NCI-H1417 treated with DMSO at 0.1 percent for 48 hours (cell line): ENCODE data around the gene TCHP.
"Not testable (repeated sequence)": the region's sequence is repeated elsewhere in the genome, so short reads cannot be mapped to it uniquely, and the experiment has no call there.

Experiments used
- DNase-seq: peaks from one replicate; lab custom pipeline; 2025; lab: John Stamatoyannopoulos, UW

TCHP gene

DNA sequence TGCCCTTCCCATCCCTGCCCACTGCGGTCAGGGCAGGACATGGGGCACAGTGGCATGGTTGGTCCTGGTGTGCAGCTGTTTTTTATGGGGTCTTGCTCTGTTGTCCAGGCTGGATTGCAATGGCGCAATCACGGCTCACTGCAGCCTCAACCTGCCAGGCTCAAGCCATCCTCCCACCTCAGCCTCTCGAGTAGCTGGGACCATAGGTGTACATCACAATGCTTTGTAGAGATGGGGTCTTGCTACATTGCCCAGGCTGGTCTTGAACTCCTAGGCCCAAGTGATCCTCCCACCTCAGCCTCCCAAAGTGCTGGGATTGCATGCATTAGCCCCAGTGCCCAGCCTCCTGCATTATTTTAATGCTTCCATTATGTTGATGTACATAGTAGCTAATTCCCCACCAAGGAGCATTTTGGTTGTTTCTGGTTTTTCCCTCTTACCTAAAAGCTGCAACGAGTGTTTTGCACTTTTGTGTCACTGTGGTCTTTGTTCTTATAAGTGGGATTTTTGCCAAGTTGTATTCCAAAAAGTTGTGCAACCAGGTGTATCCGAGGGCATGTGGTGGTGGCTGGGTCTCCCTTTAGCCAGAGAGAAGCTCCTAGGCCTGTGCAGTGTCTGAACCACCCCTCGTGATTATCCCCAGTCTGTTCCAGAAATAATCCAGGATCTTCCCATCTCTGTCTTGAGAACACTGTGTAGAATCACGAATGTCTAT lies 10.3 kb downstream of the TCHP start:
- no peak for DNase-seq

DNA sequence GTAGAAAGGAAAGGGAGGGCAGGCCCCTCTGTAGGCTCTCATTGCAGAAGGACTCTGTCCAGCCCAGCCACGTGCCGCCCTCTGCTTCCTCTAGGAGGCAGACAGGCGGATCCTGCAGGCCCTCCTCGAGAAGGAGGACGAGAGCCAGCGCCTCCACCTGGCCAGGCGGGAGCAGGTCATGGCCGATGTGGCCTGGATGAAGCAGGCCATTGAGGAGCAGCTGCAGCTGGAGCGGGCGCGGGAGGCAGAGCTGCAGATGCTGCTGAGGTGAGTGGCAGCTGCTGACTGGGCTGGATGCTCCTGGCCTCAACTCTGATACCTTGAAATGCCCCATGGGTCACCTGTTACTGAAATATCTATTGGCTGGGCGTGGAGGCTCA lies 10.9 kb downstream of the TCHP start:
- DNase-seq = no peak

DNA sequence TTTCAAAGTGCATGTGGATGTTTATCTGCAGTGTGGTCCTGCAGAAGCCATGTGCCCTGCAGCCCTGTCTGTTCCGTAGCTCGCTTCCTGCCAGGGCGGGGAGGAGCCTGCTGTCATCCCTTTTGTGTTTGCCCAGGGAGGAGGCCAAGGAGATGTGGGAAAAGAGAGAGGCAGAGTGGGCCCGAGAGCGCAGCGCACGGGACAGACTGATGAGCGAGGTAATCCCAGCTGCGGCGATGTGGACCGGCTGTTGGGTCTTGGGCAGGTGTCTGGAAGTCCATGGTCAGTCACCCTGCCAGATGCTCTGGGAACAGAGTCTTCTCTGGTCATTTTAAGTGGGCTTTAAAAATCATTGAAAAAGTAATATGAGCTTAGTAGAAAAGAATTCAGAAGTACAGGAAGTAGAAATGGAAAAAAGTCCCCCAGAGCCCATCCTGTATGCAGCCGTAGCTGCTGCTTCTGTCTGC lies 12.8 kb downstream of the TCHP start:
- no peak for DNase-seq

DNA sequence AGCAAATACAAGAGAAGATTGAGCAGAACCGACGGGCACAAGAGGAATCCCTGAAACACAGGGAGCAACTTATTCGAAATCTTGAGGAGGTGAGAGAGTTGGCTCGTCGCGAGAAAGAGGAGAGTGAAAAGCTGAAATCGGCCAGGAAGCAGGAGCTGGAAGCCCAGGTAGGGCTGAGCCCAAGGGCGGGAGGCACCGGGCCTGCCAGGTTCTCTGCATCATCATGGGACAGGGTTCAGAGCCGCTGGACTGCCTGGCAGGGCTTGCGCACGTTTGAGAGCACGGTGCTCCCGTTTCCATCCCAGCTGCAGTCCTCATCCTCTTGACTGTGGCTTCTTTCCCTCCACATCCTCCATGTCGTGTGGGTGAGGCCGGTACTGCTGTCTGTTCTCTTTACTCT lies 14.4 kb downstream of the TCHP start:
- no peak for DNase-seq

DNA sequence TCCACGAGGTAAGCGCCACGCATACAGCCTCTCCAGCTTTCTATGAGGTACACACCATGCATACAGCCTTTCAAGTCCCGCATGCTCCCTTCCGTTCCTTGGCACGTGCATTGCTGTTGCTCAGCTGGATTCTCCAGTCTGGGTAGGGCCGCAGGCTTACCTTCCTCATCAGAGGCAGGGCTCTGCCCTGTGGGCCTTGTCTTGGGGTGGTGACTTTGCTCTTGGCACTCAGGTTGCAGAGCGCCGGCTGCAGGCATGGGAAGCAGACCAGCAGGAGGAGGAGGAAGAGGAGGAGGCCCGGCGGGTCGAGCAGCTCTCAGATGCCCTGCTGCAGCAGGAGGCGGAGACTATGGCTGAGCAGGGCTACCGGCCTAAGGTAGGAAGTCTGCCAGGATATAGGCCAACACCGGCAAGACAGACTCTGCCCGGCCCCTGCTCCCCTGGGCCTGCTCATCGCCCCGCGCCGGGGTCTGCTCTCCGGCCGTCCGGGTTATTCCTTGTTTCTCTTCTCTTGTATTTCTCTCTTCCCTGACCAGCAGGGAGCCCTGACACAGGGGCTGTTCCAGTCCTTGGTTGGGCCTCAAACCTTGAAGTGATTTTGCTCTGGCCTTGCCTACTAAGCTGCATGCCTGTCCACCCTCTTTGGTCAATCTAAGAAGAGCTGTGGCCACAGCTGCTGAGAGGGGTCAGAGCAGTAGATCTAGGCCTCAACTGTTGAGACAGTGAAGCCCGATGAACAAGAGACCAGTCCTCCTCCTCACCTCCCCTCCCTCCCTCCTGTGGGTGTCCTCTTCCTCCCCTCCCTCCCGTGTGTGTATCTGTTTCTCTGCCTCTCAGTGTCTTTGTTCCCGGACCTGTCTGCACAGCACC lies 15.3 kb downstream of the TCHP start:
- no peak for DNase-seq

DNA sequence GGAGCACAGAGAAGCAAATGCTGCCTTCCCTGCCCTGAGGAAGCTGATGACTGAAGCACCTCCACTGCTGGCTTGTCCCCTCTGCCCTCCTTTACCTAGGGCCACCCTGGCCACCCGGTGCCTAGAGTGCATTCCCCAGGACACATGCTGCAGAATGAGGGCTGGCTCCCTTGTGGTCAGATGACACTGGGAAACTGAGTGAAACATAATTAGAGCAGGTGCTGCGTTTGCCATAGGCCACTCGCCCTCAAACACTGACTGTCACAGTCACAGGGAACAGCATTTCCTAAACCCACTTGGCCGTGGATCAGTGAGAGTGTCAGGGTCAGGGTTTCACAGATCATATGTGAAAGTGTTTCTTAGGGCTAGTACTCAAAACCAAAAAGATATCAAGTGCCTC lies 16.0 kb downstream of the TCHP start:
- no peak for DNase-seq

DNA sequence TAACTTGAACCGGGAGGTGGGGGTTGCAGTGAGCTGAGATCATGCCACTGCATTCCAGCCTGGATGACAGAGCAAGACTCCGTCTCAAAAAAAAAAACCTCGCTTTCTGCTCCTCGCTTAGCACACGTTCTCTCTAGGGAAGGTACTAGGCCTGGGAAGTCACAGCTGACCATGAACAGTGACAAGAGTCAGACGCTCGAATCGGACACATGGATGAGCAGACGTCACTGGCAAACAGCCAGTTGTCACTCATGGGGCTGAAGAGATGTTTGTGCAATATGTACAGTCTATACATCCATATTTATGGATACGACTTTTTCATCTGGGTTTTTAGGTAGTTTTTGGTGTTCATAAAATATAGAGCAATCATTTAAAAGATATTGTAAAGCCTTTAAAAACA lies 19.4 kb downstream of the TCHP start:
- no peak for DNase-seq

DNA sequence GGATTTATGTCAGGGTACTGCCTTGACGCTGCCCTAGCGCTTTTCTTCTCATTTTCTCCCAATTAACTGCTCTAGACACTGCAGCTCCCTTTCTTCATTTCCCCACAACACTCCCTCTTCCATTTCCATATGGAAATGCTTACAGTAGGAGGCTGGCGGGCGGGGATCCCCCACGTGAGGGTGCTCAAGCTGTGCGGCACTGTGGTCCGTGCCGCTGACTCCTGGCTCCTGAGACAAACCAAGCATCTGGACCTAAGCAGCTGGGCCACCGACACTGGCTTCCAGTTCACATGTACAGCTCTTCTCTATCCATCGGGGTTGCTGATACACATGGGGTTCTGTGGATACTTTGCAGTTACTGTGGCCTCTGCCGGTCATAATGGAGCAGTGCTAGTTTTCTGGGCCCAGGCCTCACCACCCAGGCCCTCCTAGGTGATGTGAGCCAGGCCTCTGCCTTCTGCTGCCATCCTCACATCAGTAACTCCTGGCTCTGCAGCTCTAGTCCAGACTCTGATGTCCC lies 20.2 kb downstream of the TCHP start:
- DNase-seq = no peak

DNA sequence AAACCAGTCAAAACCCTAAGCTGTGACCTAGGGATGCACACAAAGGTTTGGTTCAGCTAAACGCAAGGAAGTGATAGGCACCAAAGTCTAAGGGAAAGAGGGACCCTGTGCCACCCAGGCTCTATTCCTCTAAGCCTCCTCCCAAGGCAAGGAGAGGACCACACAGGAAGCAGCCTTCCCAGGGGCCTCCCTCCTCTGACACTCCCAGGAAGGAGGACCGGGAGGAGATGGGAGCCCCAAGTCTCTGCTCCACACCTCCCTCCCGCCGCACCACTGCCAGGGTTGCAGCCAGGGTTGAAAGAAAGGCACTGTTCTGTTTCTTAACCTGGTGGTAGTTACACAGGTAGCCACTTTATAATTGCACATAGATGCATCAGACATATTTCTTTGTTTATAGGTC lies 21.9 kb downstream of the TCHP start:
- DNase-seq = no peak

DNA sequence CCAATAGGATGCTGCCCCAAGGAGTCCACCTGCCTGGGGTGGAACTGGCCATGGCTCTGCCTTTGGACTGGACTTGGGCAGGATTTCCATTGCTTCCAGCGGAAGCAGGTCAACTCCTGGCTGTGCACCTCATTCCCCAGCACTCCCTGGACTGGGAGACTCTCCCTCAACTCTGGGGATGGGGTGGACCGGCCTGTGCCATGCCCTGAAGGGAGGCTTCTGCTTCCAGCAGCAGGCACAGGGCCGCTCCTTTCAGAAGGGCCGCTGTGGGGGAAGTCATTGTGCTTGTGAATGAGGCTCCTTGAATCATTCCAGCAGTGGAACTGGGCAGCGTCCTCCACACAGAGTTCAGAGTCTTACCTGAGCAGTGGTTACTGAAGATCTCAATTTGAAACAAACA lies 23.0 kb downstream of the TCHP start:
- no peak for DNase-seq

DNA sequence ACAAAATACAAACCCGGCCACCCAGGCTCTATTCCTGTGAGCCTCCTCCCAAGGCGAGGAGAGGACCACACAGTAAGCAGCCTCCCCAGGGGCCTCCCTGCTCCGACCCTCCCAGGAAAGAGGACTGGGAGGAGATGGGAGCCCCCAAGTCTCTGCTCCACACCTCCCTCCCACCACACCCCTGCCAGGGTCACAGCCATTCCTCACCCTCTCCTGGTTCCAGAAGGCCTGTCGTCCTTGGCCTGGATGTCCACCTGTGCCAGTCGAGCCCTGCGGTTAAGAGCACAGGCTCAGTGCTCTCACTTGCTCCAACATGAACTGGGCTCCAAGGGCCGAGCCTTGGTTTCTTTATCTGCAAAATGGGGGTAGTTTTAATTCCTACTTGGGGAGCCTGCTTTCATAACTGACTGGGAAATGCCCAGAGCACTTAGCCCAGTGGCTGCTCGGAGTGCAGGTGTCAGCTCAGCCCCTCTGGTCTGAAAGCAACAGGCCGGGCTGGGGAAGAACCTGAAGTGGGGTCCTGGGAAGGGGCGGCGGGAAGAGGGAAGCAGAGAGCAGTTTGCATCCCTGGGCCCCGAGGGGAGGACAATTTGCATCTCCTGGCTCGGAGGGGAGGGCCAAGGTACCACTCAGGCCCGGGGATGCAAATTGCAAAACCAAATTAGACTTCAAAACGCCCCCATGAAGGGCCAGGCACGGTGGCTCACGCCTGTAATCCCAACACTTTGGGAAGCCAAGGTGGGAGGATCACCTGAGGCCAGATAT lies 23.6 kb downstream of the TCHP start:
- no peak for DNase-seq

DNA sequence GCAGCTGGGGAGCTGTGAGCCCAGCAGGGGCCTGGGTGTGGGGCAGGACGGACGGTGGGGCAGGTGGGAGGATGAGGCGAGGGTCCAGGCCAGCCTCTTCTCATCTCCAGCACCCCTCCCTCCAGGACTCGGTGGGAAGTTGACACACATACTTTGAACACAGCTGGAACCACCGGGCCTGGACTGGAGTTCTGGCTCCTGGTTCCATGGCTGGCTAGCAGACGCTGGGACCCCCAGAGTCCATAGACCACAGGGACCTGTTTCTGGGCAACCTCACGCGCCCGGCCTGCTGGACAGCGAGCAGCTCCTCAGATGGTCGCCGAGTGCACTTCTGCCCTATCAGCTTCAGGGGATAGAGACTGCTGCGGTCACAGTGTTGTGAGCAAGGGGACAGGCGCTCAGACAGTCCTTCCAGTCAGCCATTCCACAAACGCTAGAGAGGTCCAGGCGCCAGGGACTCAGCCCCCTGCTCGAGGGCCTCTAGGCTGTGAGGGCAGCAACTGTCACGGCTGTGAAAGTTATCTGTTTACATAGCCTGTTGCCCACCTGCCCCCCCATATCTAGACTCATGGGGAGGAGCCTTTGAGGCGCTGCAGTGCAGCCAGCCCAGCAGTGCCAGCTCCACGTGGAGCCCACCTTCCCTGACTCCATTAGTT lies 25.2 kb downstream of the TCHP start:
- DNase-seq = no peak

DNA sequence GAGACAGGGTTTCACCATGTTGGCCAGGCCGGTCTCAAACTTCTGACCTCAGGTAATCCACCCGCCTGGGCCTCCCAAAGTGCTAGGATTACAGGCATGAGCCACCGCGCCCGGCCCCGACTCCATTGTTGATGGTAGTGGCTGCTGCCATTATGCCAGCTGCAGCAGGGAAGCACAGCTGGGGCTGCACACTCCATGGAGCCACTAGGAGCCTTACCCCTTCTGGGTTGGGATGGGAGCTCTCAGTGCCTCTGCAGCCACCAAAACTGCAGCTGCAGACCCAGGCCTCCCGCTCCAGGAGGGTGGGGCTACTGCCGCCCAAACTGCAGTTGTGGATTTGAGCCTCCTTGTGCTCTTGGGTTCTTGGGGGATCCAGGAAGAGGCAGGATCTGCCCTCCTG lies 25.9 kb downstream of the TCHP start:
- DNase-seq = no peak

DNA sequence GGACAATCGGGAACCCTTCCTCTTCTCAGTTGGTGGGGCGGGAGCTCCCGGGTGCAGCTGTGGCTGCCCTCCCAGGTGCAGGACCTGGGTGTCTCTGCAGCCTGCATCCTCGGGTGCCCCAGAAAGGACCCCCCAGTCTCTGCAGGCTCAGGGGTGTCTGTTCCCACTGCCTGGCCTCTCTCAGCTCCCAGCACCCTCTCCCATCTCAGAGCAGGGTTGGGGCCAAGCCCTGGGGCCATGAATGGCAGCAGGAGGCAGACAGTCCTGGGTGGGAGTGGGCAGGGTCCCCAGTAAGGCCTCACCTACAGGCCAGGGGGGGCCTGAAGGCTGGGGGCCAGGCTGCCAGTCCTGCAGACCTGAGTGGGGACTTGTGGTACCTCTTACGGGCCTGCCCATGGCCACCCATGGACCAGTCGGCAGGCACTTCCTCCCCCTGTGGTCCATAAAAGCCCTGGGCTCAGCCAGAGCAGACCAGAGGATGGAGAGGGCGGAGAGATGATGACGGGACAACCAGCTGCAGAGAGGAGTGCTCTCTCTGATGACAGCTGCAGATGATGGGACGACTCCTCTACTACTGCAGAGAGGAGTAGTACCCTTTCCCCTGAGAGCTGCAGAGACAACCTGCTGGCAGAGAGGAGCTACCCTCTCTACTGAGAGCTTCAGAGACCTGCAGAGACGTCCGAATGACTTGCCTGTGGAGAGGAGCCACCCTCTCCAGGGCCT lies 26.6 kb downstream of the TCHP start:
- no peak for DNase-seq

DNA sequence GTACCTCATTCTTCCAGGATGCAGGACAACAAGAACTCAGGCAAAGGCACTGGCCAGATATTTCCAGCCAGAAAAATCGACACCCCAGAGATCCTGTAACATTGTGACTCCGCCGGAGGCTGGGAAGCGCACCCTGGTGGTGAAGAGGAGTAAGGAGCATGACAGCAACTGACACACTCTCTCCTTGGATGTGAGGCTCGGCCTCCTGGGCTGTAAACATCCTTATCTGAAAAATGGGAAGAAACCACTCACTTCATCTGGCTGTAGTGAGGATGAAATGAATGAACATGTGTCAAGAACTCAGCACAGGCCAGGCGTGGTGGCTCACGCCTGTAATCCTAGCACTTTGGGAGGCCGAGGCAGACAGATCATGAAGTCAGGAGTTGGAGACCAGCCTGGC lies 27.5 kb downstream of the TCHP start:
- DNase-seq = no peak

DNA sequence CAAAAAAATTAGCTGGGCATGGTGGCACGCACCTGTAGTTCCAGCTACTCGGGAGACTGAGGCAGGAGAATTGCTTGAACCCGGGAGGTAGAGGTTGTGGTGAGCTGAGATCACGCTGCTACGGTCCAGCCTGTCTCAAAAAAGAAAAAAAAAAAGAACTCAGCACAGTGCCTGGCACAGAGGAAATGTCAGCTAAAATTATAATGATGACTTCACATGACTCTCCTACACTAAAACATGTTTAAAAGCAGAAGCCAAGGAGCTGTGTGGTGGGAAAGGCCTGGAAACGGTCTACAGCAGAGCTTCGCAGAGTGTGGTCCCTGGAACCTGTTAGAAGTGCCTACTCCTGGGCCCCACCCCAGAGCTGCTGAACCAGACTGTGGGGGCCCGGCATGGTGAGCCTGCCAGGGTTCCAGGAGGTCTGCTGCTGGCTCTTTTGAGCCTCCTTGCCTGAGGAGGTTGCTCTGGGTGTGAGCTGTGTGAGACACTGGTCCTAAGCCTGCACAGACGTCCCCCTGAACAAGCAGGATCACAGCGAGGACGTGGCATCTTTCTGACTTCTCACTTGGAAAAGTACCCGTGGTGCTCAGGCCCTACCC lies 28.1 kb downstream of the TCHP start:
- DNase-seq = no peak

DNA sequence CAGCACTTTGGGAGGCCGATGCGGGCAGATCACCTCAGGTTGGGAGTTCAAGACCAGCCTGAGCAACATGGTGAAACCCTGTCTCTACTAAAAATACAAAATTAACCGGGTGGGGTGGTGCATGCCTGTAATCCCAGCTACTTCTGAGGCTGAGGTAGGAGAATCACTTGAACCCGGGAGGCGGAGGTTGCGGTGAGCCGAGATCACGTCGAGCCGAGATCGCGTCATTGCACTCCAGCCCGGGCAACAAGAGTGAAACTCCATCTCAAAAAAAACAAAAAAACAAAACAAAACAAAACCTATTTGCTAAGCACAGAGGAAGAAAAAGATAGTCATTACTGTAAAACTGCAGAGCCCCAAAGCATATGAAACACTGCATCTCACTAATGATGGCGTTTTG lies 29.3 kb downstream of the TCHP start:
- DNase-seq = not testable (repeated sequence)

DNA sequence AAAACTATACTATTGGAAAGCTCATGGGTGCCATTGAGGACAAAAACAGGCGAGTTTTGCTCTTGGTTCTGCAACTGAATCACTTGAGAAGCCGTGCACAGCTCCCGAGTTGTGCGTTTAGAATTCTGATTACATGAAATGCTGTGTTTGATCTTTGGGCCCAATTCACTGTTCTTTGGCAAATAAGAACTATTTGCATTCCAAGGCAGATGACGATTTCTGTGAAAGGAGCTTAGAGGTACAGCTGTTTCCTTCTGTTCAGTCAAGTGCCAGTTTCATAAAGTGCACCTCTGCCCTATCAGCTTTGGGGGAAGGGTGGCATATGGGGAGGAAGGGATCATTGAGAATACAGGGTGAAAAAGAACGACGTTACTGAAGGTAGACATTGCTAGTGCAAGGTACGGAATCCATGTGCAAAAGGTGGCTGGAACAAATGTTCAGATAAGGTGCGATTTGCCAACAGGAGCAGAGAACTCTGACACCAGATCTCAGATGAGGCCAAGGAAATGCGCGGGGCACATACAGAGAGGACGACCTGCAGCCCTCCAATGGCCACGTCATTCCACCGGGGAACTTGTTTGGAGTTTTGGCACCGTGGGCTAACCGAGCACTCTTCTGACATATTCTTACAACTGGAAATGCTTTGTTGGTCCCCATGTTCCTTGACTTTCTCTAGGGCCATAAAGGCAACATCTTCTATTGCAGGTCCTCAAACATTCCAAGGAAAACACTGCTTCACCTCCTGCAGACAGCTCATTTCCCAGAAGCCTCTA lies 30.1 kb downstream of the TCHP start:
- DNase-seq = no peak

DNA sequence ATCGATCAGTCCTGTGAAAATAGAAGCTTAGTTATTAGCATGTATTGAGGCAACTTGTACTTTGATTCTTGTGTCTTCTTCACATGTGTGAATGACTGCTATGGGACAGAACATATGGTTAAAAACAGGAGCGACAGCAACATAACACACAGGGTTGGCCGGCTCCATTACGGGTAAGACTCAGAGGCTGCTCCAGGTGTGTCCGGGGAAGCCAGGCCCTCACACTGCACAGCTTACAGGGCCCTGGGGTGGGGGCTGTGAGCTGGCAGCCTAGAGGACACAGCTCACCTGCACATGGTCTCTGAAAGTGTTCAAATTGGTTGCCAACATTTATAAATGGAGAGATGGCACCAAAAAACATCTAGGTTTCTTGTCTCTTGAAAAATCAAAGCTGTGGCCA lies 31.1 kb downstream of the TCHP start:
- DNase-seq = no peak

DNA sequence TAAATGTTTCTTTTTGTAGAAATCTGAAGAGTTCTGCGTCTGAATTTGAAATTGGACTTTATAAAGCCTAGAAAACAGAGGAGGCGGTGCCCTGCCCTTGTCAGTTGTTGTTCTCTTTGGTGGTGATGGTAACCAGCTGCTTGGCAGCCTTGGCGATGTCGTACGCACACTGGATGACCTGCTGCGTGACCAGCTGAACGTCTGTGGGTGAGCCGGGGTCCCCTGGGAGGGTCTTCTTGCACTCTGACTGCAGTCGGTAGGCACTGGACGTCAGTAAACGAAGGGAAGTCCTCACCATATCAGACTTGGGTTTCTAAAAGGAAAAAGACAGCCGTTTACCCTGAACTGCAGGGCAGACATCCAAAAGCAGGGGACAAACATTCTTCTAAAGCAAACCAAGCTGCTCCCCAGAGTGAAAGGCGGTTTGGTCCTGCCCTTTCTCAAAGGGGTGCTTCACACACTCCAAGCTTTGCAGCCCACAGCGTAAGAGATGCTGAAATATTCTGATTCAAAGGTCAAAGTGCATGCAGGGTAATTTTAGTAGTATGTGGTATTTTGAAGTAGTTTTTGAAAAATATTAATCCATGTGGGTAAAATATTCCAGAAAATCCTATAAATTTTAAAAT lies 32.9 kb downstream of the TCHP start:
- DNase-seq = no peak
